CD8-positive, alpha-beta memory T cell (primary cell): Measurements from ENCODE around the gene KIAA1671. TPM values are rescaled to one million over a fixed set of nuclear protein-coding genes. Genes with fewer than 3 reads are reported as not detected.
"Not testable (repeated sequence)": the region's sequence is repeated elsewhere in the genome, so short reads cannot be mapped to it uniquely, and the experiment has no call there.

Experiments used
- CTCF ChIA-PET: fragments of 350-600 bp; sonication (Branson Sonifier 250); formaldehyde crosslinking; loops from one replicate; lab custom pipeline; 2021; ENCODE audit warnings: antibody characterized with exemption; lab: Charles Lee
- POLR2A ChIA-PET: fragments of 350-600 bp; sonication (Branson Sonifier 250); formaldehyde crosslinking; loops from one replicate; lab custom pipeline; 2021; ENCODE audit warnings: antibody characterized with exemption; lab: Charles Lee
- DNase-seq, 5 donors: peaks; one replicate each; pipeline versions ENCODE4 v3.0.0 to v3.0.0-alpha.2; 2020 to 2022; ENCODE audit warnings: mixed read lengths in 1 of 5
- H3K27ac ChIP-seq: one replicate; pipeline ENCODE4 v1.7.0; 2013; ENCODE audit warnings: low read depth, mild to moderate bottlenecking, low read length, moderate library complexity
- H3K27me3 ChIP-seq: 2 replicates; pipeline ENCODE4 v1.7.0; 2013; ENCODE audit warnings: low read length, mild to moderate bottlenecking; ENCODE audit not compliant: insufficient read depth, poor library complexity, severe bottlenecking
- H3K36me3 ChIP-seq: 2 replicates; pipeline ENCODE4 v1.7.0; 2013; ENCODE audit warnings: mild to moderate bottlenecking, low read length, moderate library complexity; ENCODE audit not compliant: insufficient read depth
- H3K4me1 ChIP-seq: 2 replicates; pipeline ENCODE4 v1.7.0; 2013; ENCODE audit warnings: mild to moderate bottlenecking, low read length, moderate library complexity; ENCODE audit not compliant: insufficient read depth
- H3K4me3 ChIP-seq: 2 replicates; pipeline ENCODE4 v1.7.0; 2013; ENCODE audit warnings: mild to moderate bottlenecking, low read length
- H3K9me3 ChIP-seq: 2 replicates; pipeline ENCODE4 v1.7.0; 2013; ENCODE audit warnings: mild to moderate bottlenecking, low read length
- H3K27ac Mint-ChIP-seq, 8 donors: one replicate each; pipeline ENCODE4 v1.8.0; 2020 to 2021; ENCODE audit warnings: mixed read lengths in 8 of 8, mild to moderate bottlenecking in 6 of 8, inconsistent platforms in 3 of 8, moderate library complexity in 3 of 8
- H3K27me3 Mint-ChIP-seq, 2 donors: one replicate each; pipeline ENCODE4 v1.8.0; 2020 to 2021; ENCODE audit warnings: mixed read lengths in 2 of 2, mild to moderate bottlenecking in 1 of 2, moderate library complexity in 1 of 2
- H3K36me3 Mint-ChIP-seq, 3 donors: one replicate each; pipeline ENCODE4 v1.8.0; 2020 to 2021; ENCODE audit warnings: mixed read lengths in 3 of 3, inconsistent platforms in 1 of 3, mild to moderate bottlenecking in 1 of 3
- H3K4me1 Mint-ChIP-seq, 3 donors: one replicate each; pipeline ENCODE4 v1.8.0; 2020 to 2021; ENCODE audit warnings: mixed read lengths in 3 of 3, inconsistent platforms in 1 of 3, mild to moderate bottlenecking in 1 of 3
- H3K4me3 Mint-ChIP-seq, 7 donors: one replicate each; pipeline ENCODE4 v1.8.0; 2020 to 2021; ENCODE audit warnings: mixed read lengths in 7 of 7, mild to moderate bottlenecking in 6 of 7, moderate library complexity in 4 of 7, inconsistent platforms in 2 of 7
- H3K9me3 Mint-ChIP-seq, 5 donors: one replicate each; pipeline ENCODE4 v1.8.0; 2020 to 2022; ENCODE audit warnings: mixed read lengths in 5 of 5, mild to moderate bottlenecking in 3 of 5, moderate library complexity in 2 of 5, inconsistent platforms in 1 of 5
- polyA plus RNA-seq: library from polyadenylated mRNA; unstranded; fragments of 300-500 nt; fragmentation: Illumina TruSeq; gene quantifications from one replicate; pipeline ENCODE4 v1.2.3, GENCODE V29; 2021
- total RNA-seq, 2 experiments: library from RNA; stranded (reverse); gene quantifications; one replicate each; pipeline ENCODE4 v1.2.3, GENCODE V29; 2021

The KIAA1671 gene
- total RNA-seq, result 10 to 100 TPM; 13.8 to 14.7 TPM
- 2.6 TPM for polyA plus RNA-seq

DNA sequence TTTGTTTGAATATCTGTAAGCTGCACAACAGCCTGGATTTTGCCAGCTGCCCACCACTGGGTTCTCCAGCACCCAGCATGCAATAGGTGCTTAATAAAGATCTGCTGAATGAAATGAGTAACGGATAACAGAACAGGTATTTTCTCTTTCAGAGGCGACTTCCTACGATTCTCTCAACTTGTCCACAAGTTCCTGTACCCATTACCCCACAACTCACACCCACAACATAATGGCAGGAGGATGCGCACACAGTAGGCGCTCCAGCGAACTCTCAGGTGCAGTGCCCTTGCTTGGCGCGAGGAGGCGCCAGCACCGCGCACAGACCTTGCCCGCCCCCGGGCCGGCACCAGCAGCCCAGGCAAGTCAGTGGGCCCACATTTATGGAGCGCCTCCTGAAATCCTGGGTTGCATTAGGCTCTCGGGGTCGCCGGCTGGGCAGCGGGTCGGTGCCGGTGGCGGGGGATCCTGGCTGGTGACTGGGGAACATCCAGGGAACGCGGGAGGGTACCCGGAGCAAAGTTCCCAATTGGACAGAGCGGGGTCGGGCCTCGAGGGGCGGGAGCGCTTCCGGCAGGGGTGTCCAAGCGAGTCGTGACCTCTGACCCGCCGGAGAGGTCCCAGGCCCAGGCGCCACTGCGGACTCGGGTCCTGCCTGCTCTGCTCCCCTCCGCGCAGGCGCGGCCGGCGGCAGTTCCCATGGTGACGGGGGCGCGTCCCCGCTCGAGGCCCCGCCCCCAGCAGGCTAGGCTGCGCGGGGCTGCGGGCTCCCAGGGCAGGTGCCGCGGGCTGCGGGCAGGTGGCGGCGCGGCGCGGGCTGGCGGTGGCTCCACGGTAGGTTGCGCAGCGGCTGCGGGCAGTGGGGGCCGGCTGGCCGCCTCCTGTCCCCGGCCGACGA is at the start of gene KIAA1671:
TSS of gene KIAA1671 (plus strand) at position 775 of the 895 bp plus-strand sequence. CDS start 75,284 bp downstream, outside the sequence.
- peaks cover 22 to 27% (median 25%) of the 10 kb centered on the region in 3 donors for H3K4me1 Mint-ChIP-seq
- ChIA-PET CTCF (interaction anchor here (0.6 to 1.6 kb wide), 5 partner anchors 10 to 99 kb away, joined by 3 to 5 read pairs (median 3); no protein-coding TSS in a partner anchor), POLR2A (no interaction called here)
- peak; percentile 75 to 87 (median 82) for DNase-seq
- H3K27me3 Mint-ChIP-seq, result peaks cover 32 to 68% of the 10 kb centered on the region in 2 donors
- H3K4me3 Mint-ChIP-seq, result peak within 1 kb of the TSS; percentile 76 to 90 (median 80)
- H3K36me3 Mint-ChIP-seq, result peaks cover 0 to 2% (median 0%) of the 10 kb centered on the region in 3 donors
- Histone ChIP-seq H3K4me3 (peak within 1 kb of the TSS; percentile 63), H3K36me3 (no peaks in the 10 kb centered on the region), H3K27ac (no peak within 1 kb of the TSS), H3K27me3 (peaks cover 19% of the 10 kb centered on the region), H3K4me1 (peaks cover 13% of the 10 kb centered on the region), H3K9me3 (no peaks in the 10 kb centered on the region)
- peak within 1 kb of the TSS in 5 of 8 donors; percentile 2 to 77 (median 47) for H3K27ac Mint-ChIP-seq
- H3K9me3 Mint-ChIP-seq, result no peaks in the 10 kb centered on the region

DNA sequence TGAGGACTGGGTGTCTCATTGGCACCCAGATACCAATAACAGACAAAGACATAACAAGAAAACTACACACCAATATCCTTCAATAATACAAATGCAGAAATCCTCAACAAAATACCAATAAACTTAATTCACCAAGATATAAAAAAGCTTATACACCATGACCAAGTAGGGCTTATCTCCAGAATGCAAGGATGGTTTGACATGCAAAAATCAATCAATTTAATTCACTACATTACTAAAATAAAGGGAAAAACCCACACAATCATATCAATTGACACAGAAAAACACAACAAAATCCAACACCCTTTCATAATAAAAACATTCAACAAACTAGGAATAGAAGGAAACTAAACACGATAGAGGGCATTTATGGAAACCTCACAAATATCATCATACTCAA is 46.6 kb upstream of the KIAA1671 start:
- Histone ChIP-seq H3K9me3 (no peaks in the 10 kb centered on the region), H3K27me3 (no peaks in the 10 kb centered on the region), H3K4me3 (no peak overlapping the region), H3K27ac (no peak overlapping the region), H3K4me1 (no peaks in the 10 kb centered on the region), H3K36me3 (no peaks in the 10 kb centered on the region)
- DNase-seq, result no peak
- ChIA-PET CTCF (no interaction called here), POLR2A (no interaction called here)
- peaks cover 8 to 13% of the 10 kb centered on the region in 2 donors for H3K27me3 Mint-ChIP-seq
- H3K4me3 Mint-ChIP-seq, result no peak overlapping the region
- H3K36me3 Mint-ChIP-seq, result peaks cover 9 to 25% (median 16%) of the 10 kb centered on the region in 3 donors
- peaks cover 13 to 26% (median 24%) of the 10 kb centered on the region in 5 donors for H3K9me3 Mint-ChIP-seq
- H3K27ac Mint-ChIP-seq, result no peak overlapping the region
- H3K4me1 Mint-ChIP-seq, result no peaks in the 10 kb centered on the region

DNA sequence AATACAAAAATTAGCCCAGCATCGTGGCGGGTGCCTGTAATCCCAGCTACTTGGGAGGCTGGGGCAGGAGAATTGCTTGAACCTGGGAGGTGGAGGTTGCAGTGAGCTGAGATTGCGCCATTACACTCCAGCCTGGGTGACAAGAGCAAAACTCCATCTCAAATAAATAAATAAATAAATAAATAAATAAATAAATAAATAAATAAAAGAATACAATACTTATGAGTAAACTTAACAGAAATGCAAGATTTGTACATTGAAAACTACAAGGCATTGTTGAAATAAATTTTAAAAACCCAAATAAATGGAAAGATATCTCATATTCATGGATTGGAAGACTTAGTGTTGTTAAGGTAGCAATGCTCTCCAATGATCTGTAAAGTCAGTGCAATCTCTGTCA is 45.4 kb upstream of the KIAA1671 start:
- DNase-seq, H3K27ac Mint-ChIP-seq, H3K4me3 Mint-ChIP-seq, CTCF ChIA-PET, H3K4me1 Mint-ChIP-seq, H3K27me3 ChIP-seq, H3K27ac ChIP-seq, H3K4me1 ChIP-seq, H3K4me3 ChIP-seq, POLR2A ChIA-PET, H3K36me3 ChIP-seq, H3K9me3 ChIP-seq: not testable (repeated sequence)
- Mint-ChIP-seq H3K27me3 (peaks cover 8 to 13% of the 10 kb centered on the region in 2 donors), H3K36me3 (peaks cover 9 to 25% (median 16%) of the 10 kb centered on the region in 3 donors), H3K9me3 (peaks cover 13 to 26% (median 24%) of the 10 kb centered on the region in 5 donors)

- Mint-ChIP-seq H3K9me3 (no peaks in the 10 kb centered on the region), H3K27ac (peak overlapping the region in 1 of 8 donors; percentile 16), H3K4me3 (no peak overlapping the region), H3K36me3 (no peaks in the 10 kb centered on the region), H3K4me1 (no peaks in the 10 kb centered on the region), H3K27me3 (no peaks in the 10 kb centered on the region)
- Histone ChIP-seq H3K9me3 (no peaks in the 10 kb centered on the region), H3K27me3 (no peaks in the 10 kb centered on the region), H3K27ac (no peak overlapping the region), H3K36me3 (no peaks in the 10 kb centered on the region), H3K4me1 (no peaks in the 10 kb centered on the region), H3K4me3 (no peak overlapping the region)
- no peak for DNase-seq
- POLR2A ChIA-PET, result no interaction called here
- CTCF ChIA-PET, result no interaction called here
Observed at GRCh38 chr22:24920029-24920428, 32.5 kb upstream of the KIAA1671 start.

- ChIA-PET CTCF (no interaction called here), POLR2A (no interaction called here)
- no peak overlapping the region for H3K4me3 Mint-ChIP-seq
Observed at GRCh38 chr22:24925586-24926427, 26.7 kb upstream of the KIAA1671 start.

GRCh38 chr22:24926428-24926725 is 26.1 kb upstream of the KIAA1671 start:
- no peaks in the 10 kb centered on the region for H3K27me3 ChIP-seq
- H3K4me3 ChIP-seq, result no peak overlapping the region
- H3K4me1 Mint-ChIP-seq, result peaks cover 0 to 1% (median 0%) of the 10 kb centered on the region in 3 donors
- DNase-seq, result no peak
- H3K4me3 Mint-ChIP-seq, result no peak overlapping the region
- ChIA-PET POLR2A (no interaction called here), CTCF (no interaction called here)
- H3K4me1 ChIP-seq, result no peaks in the 10 kb centered on the region
- H3K27ac ChIP-seq, result no peak overlapping the region
- H3K27me3 Mint-ChIP-seq, result peaks cover 18 to 21% of the 10 kb centered on the region in 2 donors
- no peaks in the 10 kb centered on the region for H3K9me3 ChIP-seq
- H3K9me3 Mint-ChIP-seq, result peaks cover 0 to 3% (median 0%) of the 10 kb centered on the region in 5 donors
- H3K36me3 ChIP-seq, result no peaks in the 10 kb centered on the region
- no peaks in the 10 kb centered on the region for H3K36me3 Mint-ChIP-seq
- H3K27ac Mint-ChIP-seq, result no peak overlapping the region

More at GRCh38 chr22:24925586-24926427, 26.7 kb upstream of the KIAA1671 start:
- DNase-seq, result no peak
- H3K4me1 Mint-ChIP-seq, result peaks cover 0 to 1% (median 0%) of the 10 kb centered on the region in 3 donors
- peak overlapping the region in 1 of 8 donors; percentile 21 for H3K27ac Mint-ChIP-seq
- Histone ChIP-seq H3K36me3 (no peaks in the 10 kb centered on the region), H3K9me3 (no peaks in the 10 kb centered on the region), H3K27ac (no peak overlapping the region), H3K4me3 (no peak overlapping the region), H3K27me3 (no peaks in the 10 kb centered on the region), H3K4me1 (no peaks in the 10 kb centered on the region)
- H3K27me3 Mint-ChIP-seq, result peaks cover 18 to 21% of the 10 kb centered on the region in 2 donors
- peaks cover 0 to 3% (median 0%) of the 10 kb centered on the region in 5 donors for H3K9me3 Mint-ChIP-seq
- no peaks in the 10 kb centered on the region for H3K36me3 Mint-ChIP-seq

- Mint-ChIP-seq H3K27me3 (peaks cover 24% of the 10 kb centered on the region in 2 donors), H3K4me1 (peaks cover 0 to 1% (median 0%) of the 10 kb centered on the region in 3 donors), H3K27ac (no peak overlapping the region), H3K4me3 (no peak overlapping the region), H3K36me3 (no peaks in the 10 kb centered on the region), H3K9me3 (peaks cover 0 to 3% (median 0%) of the 10 kb centered on the region in 5 donors)
- no peaks in the 10 kb centered on the region for H3K4me1 ChIP-seq
- DNase-seq, result no peak
- H3K27ac ChIP-seq, result no peak overlapping the region
- POLR2A ChIA-PET, result no interaction called here
- CTCF ChIA-PET, result interaction anchor here (1.3 kb wide), 1 partner anchor 12 kb away, joined by 4 read pairs; no protein-coding TSS in a partner anchor
- no peaks in the 10 kb centered on the region for H3K27me3 ChIP-seq
- no peak overlapping the region for H3K4me3 ChIP-seq
- no peaks in the 10 kb centered on the region for H3K9me3 ChIP-seq
- H3K36me3 ChIP-seq, result no peaks in the 10 kb centered on the region
Observed at GRCh38 chr22:24926849-24927579, 25.5 kb upstream of the KIAA1671 start.
